HG02759 (cell line): Measurements from ENCODE around the gene PNCK.

Experiments
- ATAC-seq: cut with Tn5 transposase; IDR thresholded peaks from one replicate; pipeline ENCODE4 v1.9.1; 2021; ENCODE audit warnings: mild to moderate bottlenecking, moderate library complexity; ENCODE audit not compliant: unreplicated experiment

PNCK gene

DNA sequence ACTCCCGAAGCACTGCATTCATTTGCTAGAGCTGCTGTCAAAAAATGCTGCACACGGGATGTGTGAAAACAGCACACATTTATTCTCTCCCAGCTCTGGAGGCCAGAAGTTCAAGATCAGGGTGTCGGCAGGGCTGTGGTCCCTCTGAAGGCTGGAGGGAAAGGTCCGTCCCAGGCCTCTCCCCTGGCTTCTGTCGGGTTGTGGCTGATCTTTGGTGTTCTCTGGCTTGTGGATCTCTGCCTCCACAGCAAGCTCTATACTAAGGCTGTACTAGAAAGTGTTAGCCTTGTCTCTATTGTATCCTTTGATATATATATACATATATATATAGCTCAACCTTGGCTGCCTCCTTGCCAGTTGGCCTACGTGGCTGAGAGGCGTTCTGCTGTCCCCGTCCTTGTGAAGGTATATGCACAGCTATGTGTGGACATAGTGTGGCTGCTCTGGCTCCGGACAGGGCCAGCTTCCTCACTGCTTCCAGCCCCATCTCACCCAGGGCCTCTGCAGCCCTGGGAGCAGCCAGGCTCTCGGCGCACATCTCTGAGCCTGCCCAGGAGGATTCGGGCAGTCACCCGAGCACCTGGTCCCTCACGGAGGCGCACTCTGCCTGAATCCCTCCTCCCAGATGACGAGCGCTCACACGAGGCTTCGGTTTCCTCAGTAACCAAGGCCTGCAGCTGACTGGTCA, 41.6 kb downstream of the PNCK start:
- ATAC-seq = no peak

DNA sequence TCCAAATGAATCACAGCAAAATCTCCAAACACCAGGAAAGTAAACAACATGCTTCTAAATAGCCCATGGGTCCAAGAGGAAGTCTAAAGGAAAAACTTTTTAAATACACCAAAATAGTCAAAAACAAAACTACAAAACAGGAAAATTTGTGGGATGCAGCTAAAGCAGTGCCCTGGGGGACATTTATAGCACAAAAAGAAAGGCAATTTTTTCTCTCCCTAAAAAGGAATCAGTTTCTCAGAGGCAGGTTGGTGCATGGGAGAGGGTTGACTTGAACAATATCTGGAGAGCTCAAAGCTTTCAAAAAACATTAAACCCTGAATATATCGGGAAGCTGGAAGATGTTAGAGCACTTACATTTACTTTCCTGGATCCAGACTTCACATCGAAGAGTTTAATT, 42.3 kb downstream of the PNCK start:
- no peak for ATAC-seq

DNA sequence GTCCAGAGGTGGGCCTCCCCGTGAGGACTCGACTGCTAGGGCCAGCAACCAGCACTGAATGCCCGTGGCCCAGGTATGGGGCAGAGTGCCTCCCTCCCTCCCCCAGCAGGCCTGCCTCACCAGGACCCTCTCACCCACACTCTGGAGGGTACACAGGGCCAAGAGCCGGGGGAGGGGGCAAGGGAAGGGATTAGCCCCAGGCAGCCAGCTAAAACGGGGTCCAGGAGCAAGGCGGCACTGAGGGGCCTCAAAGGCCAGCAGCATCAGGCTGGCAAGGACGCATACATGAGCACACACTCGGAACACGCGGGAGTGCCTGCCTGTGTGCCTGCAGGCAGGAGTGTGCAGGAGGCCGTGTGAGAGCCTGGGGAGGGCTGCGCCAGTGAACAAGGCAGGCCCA, 44.9 kb downstream of the PNCK start:
- ATAC-seq = no peak

DNA sequence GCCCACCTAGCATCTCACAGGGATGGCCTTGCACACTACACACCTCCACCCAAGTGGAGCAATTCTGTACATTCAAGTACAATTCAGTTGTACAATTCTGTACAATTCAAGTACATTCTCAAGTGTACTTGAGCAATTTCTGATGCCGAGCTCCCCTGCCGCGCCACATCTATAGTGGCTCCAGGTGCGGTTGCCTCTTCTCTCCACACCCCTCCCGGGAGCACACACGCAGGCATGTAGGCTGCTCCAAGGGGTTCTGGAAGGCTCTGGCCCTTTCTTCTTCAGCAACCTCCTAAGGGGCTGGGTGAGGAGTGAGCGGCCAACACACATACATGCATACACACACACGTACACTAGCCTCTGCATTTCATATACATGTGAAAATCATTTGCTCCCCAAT, 45.5 kb downstream of the PNCK start:
- no peak for ATAC-seq

DNA sequence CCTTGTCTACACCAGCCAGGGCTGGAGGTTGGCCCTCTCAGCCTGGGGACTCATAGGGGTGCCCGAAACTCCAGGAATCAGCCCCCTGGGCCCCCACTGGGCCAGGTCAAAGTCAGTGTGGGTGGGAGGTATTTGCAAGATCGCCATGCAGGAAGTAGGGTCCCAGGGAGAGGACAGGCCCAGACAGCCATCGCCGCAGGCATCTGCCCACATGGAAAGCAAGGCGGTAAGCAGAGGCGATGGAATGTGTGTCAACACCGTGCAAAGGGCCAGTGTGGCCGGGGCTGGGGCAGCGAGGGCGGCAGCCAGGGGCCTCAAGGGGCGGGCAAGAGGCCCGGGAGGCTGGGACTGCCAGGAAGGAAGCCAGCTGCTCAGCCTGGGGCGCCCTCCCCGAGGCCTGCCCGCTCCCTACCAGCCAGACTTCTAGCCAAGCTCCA, 45.9 kb downstream of the PNCK start:
- no peak for ATAC-seq

DNA sequence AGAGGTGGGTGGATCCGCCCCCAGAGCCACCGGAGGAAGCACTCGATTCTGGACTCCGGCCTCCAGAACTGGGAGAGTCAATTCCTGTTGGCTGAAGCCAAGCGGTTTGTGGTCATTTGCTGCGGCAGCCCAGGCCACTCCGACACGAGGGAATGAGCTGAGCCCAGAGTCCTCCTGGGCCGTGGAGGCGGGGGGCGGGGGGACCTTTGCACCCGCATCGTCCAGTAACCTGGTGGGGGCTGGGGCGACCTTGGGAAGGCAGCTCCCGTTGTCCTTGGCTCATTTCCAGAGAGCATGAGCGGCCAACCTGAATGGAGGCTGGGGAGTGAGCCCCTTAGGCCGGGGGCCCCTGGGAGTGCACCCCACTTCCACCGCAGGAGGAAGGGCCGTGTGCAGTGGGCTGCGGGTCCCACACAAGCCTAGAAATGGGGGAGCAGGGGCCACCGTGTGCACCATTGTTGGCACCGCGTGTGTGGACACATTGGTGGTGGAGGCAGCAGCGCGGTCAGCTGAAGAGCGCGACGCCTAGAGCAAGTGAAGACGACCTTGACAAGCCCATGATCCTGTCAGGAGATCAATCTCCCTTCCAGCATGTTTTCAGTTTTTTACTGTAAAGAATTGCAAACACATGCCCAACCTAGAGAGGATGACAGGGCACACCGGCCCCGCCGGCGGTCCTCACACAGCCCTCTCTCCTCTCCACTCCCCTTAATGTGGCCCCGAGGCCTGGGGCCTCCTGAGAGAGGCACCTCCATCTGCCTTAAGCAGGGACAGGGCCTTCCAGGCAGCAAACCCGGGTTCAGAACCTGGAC, 46.5 kb downstream of the PNCK start:
- no peak for ATAC-seq

DNA sequence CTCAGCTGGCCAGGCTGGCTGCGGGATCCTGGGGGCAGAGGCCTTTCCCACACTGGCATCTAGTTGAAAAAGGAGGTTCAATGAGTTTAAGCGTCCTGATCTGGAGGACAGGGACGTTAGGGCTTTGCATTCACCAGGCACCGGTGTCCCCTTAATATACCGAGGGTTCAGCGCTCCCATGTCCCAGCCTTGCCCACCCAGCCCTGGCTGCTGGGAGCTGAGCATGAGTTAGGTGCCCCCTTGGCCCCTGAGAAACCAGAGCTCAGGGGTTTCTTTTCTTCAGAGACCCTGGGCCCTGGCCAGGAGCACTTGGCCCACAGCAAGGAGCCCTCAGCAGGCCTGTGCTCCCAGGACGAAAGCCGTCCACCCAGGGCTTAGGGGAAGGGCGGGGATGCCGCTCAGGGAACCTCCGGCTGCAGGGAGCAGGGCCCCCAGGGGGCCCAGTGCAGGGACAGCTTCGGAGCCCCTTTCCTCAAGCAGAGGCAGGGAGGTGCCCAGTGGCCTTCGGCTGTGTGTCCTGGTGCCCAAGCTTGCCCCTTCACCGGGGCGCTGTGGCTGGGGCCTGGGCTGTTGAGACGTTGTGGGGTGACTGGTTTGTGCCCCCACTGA, 47.5 kb downstream of the PNCK start:
- ATAC-seq = no peak

DNA sequence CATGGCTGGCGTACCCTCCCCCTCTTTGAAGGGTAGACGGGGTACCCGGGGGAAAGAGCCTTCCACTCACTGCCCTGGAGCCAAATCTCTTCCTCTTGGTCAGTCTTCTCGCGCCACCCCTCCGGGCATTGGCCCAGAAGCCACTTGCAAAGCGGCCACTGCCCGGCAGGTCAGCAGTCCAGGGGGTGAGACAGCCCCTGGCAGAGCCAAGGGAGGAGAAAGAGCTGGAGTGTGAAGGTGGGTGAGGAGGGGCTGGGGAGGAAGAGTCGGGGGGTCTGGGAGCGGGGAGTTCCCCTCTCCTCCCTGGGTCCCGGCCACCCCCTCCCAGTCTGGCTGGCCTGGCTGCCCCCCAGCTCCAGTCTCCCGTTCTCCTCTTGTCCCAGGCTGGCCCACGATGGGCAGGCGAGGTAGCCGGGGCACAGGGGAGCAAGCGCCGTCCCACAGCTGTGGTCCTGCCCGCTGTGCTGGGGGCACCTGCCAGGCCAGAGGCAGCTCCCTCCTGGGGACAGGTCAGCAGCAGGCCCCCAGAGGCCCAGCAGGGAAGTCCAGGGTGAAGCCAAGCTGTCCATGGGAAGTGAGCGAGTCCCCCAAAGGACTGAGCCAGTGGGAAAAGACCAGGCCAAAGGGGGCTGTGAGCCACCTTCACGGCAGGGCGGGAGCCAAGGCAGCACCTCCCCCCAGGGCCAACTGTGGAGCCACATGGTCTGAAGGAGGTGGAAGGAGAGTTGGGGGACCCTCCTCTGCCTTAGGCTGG, 48.2 kb downstream of the PNCK start:
- ATAC-seq = no peak

DNA sequence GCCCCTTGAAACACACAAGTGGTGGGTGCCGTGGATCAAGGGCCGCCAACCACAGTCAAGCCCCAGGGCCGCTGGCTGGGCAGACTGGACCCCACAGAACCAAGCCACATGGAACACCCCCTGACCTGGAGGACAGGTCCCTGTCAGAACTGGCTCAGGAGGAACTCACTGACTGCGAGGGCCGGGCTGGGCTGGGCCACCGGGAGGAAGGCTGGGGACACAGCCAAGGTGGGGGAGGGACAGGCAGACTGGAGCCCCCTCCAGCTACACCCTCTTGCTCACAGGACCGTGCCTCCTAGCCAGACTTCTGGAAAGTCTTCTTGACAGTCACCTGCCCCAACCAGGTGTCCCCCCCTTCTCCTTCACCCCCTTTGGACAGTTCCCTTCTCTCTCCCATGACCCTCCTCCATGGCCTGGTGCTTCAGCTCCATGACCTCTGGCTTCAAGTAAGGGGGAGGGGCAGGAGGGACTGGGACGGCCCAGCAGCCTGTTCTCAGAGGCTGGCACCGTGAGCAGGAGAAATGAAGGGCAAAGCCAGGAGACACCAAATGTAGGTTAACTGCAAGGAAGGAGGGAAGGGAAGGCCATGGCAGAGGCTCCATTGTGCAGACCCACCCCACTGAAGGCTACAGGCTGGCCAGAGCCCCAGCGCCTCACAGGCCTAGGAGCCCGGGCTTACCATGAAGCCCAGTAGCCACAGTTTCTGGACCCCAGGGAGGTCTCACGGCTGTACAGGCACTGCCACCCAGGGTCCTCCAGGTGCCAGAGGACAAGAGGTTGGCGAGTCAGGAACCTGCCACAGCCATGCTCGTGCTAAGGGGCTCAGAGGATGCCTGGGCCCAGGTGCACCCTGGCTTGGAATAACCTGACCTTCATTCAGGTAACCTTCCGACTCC, 49.2 kb downstream of the PNCK start:
- no peak for ATAC-seq

DNA sequence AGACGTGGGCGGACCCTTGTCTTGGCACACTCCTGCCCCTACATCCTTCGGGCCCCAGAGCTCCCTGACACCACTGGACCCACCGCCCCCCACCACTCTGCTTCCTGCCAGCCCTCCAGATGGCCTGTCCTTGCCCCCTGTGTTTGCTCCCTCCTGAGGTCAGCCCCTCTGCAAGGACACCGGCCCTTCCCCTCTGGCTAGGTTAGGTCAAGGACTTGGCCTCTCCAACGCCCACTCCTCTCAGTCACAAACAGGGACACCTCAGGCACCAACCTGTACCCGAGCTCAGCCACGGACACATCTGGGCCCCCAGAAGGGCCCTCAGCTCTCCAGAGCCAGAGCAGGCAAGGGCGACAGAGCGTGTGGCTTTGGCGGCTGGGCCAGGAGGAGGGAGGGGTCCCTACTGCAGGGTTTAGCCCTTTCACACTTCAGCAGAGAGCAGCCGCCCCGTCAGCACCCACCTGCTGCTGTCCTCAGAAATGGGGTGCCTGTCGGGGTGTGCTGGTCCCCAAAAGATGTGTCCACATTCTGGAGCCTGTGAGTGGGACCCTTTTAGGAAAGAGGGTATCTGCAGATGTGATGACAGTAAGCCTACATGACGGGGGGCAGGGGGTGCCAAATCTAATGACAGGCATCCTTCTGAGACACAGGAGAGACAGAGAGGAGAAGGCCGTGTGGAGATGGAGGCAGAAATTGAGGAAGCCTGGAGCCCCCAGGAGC, 50.1 kb downstream of the PNCK start:
- no peak for ATAC-seq

DNA sequence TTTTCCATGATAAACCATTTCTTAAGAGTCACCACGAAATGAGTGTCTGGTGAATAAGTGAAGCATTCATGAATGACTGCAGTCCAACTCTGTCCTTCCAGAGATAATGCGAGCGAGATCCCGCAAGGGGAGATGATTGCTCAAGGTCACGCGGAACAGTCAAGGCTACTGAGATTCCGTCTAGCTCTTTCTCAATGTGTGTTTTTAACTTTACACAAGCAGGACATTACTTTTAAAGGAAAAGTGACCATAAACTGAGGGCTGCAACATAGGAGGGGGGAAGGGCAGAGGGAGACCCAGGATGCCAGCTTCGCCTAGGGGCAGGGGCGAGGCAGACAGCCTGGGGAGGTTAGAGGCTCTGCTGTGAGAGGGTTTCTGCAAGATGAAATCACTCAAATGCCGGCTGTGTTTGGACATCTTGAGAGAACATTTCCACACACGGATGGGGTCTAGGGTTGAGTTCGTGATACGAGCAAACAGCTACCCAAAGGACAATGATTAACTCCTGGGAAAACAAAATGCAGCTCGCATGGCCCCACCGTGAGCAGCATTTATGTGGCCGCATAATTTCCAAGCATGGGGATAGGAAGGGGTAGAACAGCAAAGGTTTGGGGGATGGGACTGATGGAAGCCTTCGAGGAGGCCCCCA, 50.8 kb downstream of the PNCK start:
- ATAC-seq = no peak

DNA sequence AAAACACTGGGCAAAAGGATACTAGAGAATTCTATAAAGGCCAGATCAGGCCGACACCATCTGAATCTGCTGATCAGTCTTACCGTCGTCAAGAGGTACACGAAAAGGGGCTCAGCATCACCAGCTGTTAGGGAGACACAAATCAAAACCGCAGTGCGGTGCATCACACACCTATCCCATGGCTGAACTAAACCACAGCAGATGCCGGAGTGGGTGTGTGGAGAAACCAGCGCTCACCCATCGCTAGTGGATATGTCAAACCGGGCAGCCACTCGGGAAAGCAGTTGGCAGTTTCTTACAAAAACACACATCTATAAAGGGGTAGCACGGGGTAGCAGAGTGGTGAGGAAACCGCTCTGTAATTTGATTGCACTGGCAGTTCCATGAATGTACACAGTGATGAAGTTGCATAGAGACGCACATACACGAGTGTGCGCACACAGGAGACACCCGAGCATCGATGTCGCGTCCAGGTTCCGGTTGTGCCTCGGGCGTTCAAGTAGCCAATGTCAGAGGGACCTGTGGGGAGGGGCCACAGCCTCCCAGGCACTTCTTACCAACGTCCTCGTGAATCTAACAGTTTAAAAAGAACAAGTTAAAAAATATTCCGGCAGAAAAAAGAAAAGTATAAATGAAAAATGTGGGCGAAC, 51.5 kb downstream of the PNCK start:
- ATAC-seq = no peak

DNA sequence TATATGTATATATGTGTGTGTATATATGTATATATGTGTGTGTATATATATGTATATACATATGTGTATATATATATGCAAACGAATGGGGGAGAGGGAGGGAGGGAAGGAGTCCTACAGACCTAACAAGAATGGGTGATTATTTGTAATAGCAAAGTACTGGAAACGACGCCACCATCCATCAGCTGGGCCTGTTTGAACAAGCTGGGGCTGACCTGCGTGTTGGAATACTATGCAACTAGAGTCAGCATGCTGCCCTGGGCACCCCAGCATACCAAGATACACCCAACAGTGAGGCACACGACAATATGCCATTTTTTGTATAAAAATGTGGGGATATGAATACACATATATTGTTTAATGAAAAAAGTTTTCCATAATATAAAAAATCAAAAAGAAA, 53.0 kb downstream of the PNCK start:
- no peak for ATAC-seq
